GM10266 (cell line): ENCODE results near the gene MRI1.
A peak's percentile ranks its signal among the peaks of the same experiment; 100 is the strongest.
"Not testable (repeated sequence)": the region's sequence is repeated elsewhere in the genome, so short reads cannot be mapped to it uniquely, and the experiment has no call there.

Source experiments
- DNase-seq: peaks from one replicate; pipeline ENCODE4 v3.0.0; 2012; ENCODE audit errors: extremely low spot score
- TF ChIP-seq, protein P1 (sequence below): IDR thresholded peaks from 2 replicates; pipeline ENCODE4 v1.5.1; 2012; ENCODE audit warnings: mild to moderate bottlenecking, low read depth; ENCODE audit not compliant: control insufficient read depth, insufficient read depth; ENCODE audit errors: missing control alignments

Gene MRI1

DNA sequence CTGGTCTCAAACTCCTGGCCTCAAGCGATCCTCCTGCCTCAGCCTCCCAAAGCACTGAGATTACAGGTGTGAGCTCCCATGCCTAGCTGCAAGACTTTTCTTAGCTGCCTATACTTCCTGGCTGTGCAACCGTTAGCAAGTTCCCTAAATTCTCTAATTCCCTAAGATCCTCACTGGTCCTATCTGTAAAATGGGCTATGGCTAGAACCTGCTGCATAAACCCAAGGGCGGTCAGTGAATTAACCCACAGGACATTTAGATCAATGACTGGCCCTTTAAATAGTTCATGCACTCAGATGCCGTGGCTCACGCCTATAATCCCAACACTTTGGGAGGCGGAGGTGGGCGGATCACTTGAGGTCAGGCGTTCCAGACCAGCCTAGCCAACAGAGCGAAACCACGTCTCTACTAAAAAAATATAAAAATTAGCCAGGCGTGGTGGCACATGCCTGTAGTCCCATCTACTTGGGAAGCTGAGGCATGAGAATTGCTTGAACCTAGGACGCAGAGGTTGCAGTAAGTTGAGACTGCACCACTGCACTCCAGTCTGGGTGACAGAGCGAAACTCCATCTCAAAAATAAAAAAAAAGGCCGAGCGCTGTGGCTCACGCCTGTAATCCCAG lies 5.8 kb downstream of the MRI1 start:
- TF ChIP-seq, protein P1, sequence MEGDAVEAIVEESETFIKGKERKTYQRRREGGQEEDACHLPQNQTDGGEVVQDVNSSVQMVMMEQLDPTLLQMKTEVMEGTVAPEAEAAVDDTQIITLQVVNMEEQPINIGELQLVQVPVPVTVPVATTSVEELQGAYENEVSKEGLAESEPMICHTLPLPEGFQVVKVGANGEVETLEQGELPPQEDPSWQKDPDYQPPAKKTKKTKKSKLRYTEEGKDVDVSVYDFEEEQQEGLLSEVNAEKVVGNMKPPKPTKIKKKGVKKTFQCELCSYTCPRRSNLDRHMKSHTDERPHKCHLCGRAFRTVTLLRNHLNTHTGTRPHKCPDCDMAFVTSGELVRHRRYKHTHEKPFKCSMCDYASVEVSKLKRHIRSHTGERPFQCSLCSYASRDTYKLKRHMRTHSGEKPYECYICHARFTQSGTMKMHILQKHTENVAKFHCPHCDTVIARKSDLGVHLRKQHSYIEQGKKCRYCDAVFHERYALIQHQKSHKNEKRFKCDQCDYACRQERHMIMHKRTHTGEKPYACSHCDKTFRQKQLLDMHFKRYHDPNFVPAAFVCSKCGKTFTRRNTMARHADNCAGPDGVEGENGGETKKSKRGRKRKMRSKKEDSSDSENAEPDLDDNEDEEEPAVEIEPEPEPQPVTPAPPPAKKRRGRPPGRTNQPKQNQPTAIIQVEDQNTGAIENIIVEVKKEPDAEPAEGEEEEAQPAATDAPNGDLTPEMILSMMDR = no peak
- DNase-seq = no peak

DNA sequence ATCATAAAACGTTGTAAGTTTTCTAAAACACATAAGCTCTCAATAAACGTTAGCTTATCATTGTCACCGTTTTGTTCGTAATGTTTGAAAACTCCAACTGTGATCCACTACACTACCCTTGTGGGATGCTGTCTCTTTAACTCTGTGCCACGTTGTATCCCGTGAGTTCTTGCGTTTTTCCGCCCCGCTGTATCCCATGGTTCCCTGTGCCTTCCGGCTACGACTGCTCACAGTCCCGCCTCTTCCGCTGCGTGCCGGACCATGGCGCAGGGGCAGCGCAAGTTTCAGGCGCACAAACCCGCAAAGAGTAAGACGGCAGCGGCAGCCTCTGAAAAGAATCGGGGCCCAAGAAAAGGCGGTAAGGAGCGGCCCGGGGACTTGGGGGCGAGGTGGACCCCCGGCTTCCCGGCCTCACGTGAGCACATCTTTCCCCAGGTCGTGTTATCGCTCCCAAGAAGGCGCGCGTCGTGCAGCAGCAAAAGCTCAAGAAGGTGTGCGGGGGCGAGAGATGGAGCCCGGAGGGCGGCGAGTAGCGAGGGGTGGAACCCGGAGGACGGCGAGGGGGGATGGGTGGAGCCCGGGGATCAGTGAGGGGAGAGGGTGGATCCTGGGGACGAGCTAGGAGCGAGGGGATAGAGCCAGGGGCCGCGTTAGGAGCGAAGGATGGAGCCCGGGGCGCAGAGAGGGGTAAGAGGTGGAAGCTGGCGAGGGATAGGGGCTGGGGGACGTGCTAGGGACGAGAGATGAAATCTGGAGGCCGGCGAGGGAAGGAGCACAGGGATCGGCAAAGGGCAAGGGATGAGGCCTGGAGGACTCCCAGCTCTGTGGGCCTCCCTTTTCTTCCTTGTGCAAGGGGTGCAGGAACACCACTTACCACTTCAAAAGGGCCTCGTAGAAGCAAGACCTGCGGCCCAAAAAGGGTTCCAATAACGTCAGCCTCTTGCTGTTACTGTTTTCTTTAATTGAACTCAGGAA lies 10.2 kb downstream of the MRI1 start, which contains the start of gene C19orf53:
C19orf53 (plus strand) TSS at position 240 of the 975 bp plus-strand sequence; CDS start at position 262, 22 bp downstream.
- DNase-seq = peak; percentile 91
- TF ChIP-seq, protein P1 = no peak

DNA sequence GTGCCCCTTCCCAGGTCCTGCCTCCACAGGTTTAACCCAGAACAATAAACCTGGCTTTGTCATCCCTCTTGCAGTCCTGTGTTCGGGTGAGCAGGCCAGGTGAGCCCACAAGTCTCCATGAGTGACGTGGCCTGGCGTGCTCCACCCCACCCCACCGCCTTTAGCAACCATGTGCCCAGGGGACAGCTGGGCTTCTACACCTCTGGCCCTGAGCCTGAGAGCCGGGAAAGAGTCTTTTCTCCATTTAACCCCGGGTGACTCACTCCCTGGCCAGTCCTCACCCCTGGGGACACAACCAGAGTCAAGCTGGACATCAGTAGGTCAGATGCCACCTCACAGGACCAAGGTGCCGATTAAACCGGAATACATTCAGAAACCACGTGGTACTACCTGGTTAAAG lies 14.1 kb downstream of the MRI1 start:
- DNase-seq = no peak
- TF ChIP-seq, protein P1 = no peak

DNA sequence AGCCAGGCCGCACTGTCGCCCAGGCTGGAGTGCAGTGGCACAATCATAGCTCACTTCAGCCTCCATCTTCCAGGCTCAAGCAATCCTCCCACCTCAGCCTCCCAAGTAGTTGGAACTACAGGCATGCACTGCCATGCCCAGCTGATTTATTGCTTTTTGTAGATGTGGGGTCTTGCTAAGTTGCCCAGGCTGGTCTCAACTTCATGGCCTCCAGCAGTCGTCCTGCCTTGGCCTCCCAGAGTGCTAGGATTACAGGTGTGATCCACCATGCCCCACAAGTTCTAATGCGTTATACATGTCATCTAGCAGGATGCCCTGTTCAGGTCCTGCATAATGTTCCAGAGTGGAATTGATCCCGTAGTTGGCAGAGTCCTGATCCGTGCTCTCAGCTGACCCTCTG lies 14.5 kb downstream of the MRI1 start:
- TF ChIP-seq, protein P1 = no peak
- DNase-seq = no peak

DNA sequence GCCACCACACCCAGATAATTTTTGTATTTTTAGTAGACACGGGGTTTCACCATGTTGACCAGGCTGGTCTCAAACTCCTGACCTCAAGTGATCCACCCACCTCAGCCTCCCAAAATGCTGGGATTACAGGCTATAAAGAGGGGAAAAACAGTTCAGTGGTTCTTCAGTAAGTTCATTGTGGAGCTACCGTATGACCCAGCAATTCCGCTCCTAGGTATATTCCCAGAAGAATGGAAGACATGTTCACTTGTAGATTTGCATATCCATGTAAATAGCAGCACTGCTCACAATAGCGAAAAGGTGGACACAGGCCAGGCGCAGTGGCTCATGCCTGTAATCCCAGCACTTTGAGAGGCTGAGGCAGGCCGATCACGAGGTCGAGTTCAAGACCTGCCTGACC lies 15.5 kb downstream of the MRI1 start:
- DNase-seq = not testable (repeated sequence)

DNA sequence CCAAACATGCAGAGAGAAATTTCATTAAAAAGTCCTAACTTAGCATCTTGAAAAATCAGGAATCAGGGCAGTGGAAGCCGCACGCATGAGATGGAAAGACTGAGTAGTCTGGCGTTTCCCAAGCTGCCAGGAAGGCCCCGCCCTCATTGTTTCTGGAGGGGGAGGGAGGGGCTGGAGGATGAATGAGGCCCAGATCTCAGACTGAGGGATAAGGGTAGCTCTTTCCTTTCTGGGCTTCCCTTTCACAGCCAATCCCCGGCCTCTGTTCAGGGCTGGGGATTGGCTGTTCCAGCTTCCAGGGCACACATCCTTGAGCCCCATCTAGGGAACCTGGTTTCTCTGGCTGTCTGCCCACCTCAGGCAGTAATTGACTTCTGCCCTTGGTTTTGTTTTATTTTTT lies 17.2 kb downstream of the MRI1 start:
- DNase-seq = no peak
- TF ChIP-seq, protein P1 = no peak

DNA sequence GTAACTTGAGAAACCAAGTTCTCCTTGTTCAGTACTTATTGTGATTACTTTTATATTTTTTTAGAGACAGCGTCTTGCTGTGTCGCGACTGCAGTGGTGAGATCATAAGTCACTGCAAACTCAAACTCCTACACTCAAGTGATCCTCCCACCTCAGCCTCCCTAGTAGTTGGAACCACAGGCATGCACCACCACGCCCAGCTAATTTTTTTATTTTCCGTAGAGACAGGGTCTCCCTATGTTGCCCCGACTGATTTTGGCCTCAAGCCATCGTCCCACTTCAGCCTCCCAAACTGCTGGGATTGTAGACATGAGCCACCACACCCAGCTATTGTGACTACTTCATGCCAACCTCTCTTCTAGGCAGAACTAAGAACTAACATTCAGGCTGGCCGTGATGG lies 18.2 kb downstream of the MRI1 start:
- DNase-seq = no peak

More for the DNA sequence above, 18.2 kb downstream of the MRI1 start:
- TF ChIP-seq, protein P1 = no peak
